ENCODE measurements around the gene CALD1. TPM values are rescaled to one million over a fixed set of nuclear protein-coding genes. Genes with fewer than 3 reads are reported as not detected.
A peak's percentile ranks its signal among the peaks of the same experiment; 100 is the strongest.

CALD1 gene
- total and polyA plus RNA-seq, 7 donors, result 34.7 to 2,150 (median 1,069) TPM

- DNase-seq, result no peak
- H3K4me3 ChIP-seq, result no peak overlapping the region
- peaks cover 0 to 47% (median 25%) of the 10 kb centered on the region in 4 donors for H3K4me1 ChIP-seq
- intact Hi-C loops (cut with DNase I), result no loop called here
- H3K36me3 ChIP-seq, result peaks cover 8 to 94% (median 34%) of the 10 kb centered on the region in 4 donors
- no peak for TF ChIP-seq POLR2AphosphoS5 (IDR thresholded peaks at IDR 0.05)
- peak in 1 of 4 experiments; percentile 7 for TF ChIP-seq CTCF (IDR thresholded peaks at IDR 0.05)
- TF ChIP-seq POLR2A (IDR thresholded peaks at IDR 0.05), result no peak
- TF ChIP-seq EP300 (IDR thresholded peaks at IDR 0.05), result no peak
- H3K27ac ChIP-seq, result peak overlapping the region in 3 of 4 donors; percentile 25 to 86 (median 82)
- H3K9me3 ChIP-seq, result no peaks in the 10 kb centered on the region
- 38 to 53% methylated on average over 3 of the region's 3 CpGs for WGBS, 2 donors
- no peaks in the 10 kb centered on the region for H3K27me3 ChIP-seq
These were observed 164.5 kb downstream of the CALD1 start for GRCh38 chr7:134943785-134944400.

- Histone ChIP-seq H3K9me3 (no peaks in the 10 kb centered on the region), H3K27me3 (no peaks in the 10 kb centered on the region), H3K4me3 (no peak overlapping the region), H3K27ac (peak overlapping the region in 3 of 4 donors; percentile 21 to 86 (median 33)), H3K36me3 (peaks cover 23 to 100% (median 49%) of the 10 kb centered on the region in 4 donors), H3K4me1 (peaks cover 0 to 30% (median 14%) of the 10 kb centered on the region in 4 donors)
- no peak for DNase-seq
- WGBS, 2 donors, result 71 to 85% methylated on average over 3 of the region's 3 CpGs
- intact Hi-C loops (cut with DNase I), result loop anchor here (5.0 kb wide), 1 partner anchor 43 kb away; no protein-coding TSS in a partner anchor
- TF ChIP-seq POLR2AphosphoS5 (IDR thresholded peaks at IDR 0.05) (peak in 1 of 4 donors; percentile 22), POLR2A (IDR thresholded peaks at IDR 0.05) (no peak)
These were observed 166.3 kb downstream of the CALD1 start for GRCh38 chr7:134945691-134946090.

- peaks cover 0 to 25% (median 10%) of the 10 kb centered on the region in 4 donors for H3K4me1 ChIP-seq
- H3K4me3 ChIP-seq, result no peak overlapping the region
- no peaks in the 10 kb centered on the region for H3K9me3 ChIP-seq
- H3K27me3 ChIP-seq, result no peaks in the 10 kb centered on the region
- peak overlapping the region in 3 of 4 donors; percentile 21 to 86 (median 33) for H3K27ac ChIP-seq
- intact Hi-C loops (cut with DNase I), result loop anchor here (5.0 kb wide), 1 partner anchor 44 kb away; no protein-coding TSS in a partner anchor
- WGBS, 2 donors, result 77 to 78% methylated on average over 2 of the region's 2 CpGs
- TF ChIP-seq POLR2A (IDR thresholded peaks at IDR 0.05) (no peak), POLR2AphosphoS5 (IDR thresholded peaks at IDR 0.05) (peak in 1 of 4 donors; percentile 13), EP300 (IDR thresholded peaks at IDR 0.05) (no peak), CTCF (IDR thresholded peaks at IDR 0.05) (no peak)
- DNase-seq, result no peak
- H3K36me3 ChIP-seq, result peaks cover 24 to 100% (median 53%) of the 10 kb centered on the region in 4 donors
These were observed 166.8 kb downstream of the CALD1 start for GRCh38 chr7:134946260-134946659.

GRCh38 chr7:134947329-134947728, 167.9 kb downstream of the CALD1 start:
- peaks cover 24 to 100% (median 52%) of the 10 kb centered on the region in 4 donors for H3K36me3 ChIP-seq
- H3K27me3 ChIP-seq, result no peaks in the 10 kb centered on the region
- no peak for DNase-seq
- intact Hi-C loops (cut with DNase I), result loop anchor here (5.0 kb wide), 1 partner anchor 45 kb away; no protein-coding TSS in a partner anchor
- TF ChIP-seq POLR2AphosphoS5 (IDR thresholded peaks at IDR 0.05) (peak in 1 of 4 donors; percentile 20), CTCF (IDR thresholded peaks at IDR 0.05) (no peak)
- 94 to 95% methylated on average over 17 of the region's 17 CpGs for WGBS, 2 donors
- H3K27ac ChIP-seq, result peak overlapping the region; percentile 17 to 86 (median 51)
- H3K9me3 ChIP-seq, result no peaks in the 10 kb centered on the region
- peaks cover 0 to 22% (median 4%) of the 10 kb centered on the region in 4 donors for H3K4me1 ChIP-seq
- H3K4me3 ChIP-seq, result no peak overlapping the region

GRCh38 chr7:134947831-134948230, 168.4 kb downstream of the CALD1 start:
- Histone ChIP-seq H3K4me3 (no peak overlapping the region), H3K4me1 (peaks cover 0 to 22% (median 2%) of the 10 kb centered on the region in 4 donors), H3K27me3 (no peaks in the 10 kb centered on the region), H3K27ac (peak overlapping the region; percentile 17 to 86 (median 51)), H3K9me3 (no peaks in the 10 kb centered on the region), H3K36me3 (peaks cover 24 to 100% (median 57%) of the 10 kb centered on the region in 4 donors)
- WGBS, 2 donors, result 89 to 96% methylated on average over 1 of the region's 1 CpG
- TF ChIP-seq EP300 (IDR thresholded peaks at IDR 0.05) (no peak), POLR2AphosphoS5 (IDR thresholded peaks at IDR 0.05) (no peak), POLR2A (IDR thresholded peaks at IDR 0.05) (no peak), CTCF (IDR thresholded peaks at IDR 0.05) (no peak)
- intact Hi-C loops (cut with DNase I), result loop anchor here (5.0 kb wide), 1 partner anchor 46 kb away; no protein-coding TSS in a partner anchor
- no peak for DNase-seq
